Activated naive CD4-positive, alpha-beta T cell treated with anti-CD3 and anti-CD28 coated beads, Interleukin-2, amount 50 U/mL, for 24 hours (primary cell): Measurements from ENCODE around the gene F10.
"Not testable (repeated sequence)": the region's sequence is repeated elsewhere in the genome, so short reads cannot be mapped to it uniquely, and the experiment has no call there.

ENCODE experiments used
- H3K27ac Mint-ChIP-seq: one replicate; pipeline ENCODE4 v1.8.0; 2021; ENCODE audit warnings: mild to moderate bottlenecking, mixed read lengths
- H3K27me3 Mint-ChIP-seq: one replicate; pipeline ENCODE4 v1.8.0; 2021; ENCODE audit warnings: mixed read lengths
- H3K36me3 Mint-ChIP-seq: one replicate; pipeline ENCODE4 v1.8.0; 2021; ENCODE audit warnings: mixed read lengths
- H3K4me1 Mint-ChIP-seq: one replicate; pipeline ENCODE4 v1.8.0; 2021; ENCODE audit warnings: mixed read lengths
- H3K4me3 Mint-ChIP-seq: one replicate; pipeline ENCODE4 v1.8.0; 2021; ENCODE audit warnings: mild to moderate bottlenecking, mixed read lengths
- H3K9me3 Mint-ChIP-seq: one replicate; pipeline ENCODE4 v1.8.0; 2021; ENCODE audit warnings: mixed read lengths

Gene F10

DNA sequence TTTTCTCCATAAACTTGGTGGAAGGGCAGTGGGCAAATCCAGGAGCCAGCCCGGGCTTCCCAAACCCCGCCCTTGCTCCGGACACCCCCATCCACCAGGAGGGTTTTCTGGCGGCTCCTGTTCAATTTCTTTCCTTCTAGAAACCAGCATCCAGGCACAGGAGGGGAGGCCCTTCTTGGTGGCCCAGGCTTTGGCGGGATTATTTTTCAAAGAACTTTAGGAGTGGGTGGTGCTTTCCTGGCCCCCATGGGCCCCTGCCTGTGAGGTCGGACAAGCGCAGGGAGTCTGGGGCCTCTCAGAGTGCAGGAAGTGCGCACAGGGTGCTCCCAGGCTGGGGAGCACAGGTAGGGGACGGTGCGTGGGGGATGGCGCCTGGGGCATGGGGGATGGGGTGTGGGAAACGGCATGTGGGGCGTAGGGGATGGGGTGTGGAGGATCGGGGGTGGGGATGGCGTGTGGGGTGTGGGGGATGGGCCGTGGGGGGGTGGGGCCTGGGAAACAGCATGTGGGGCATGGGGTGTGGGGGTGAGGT lies 16.6 kb upstream of the F10 start:
- no peak overlapping the region for H3K27ac Mint-ChIP-seq
- no peaks in the 10 kb centered on the region for H3K9me3 Mint-ChIP-seq
- no peak overlapping the region for H3K4me3 Mint-ChIP-seq
- no peaks in the 10 kb centered on the region for H3K36me3 Mint-ChIP-seq
- no peaks in the 10 kb centered on the region for H3K27me3 Mint-ChIP-seq
- no peaks in the 10 kb centered on the region for H3K4me1 Mint-ChIP-seq

- no peaks in the 10 kb centered on the region for H3K4me1 Mint-ChIP-seq
- H3K4me3 Mint-ChIP-seq: no peak overlapping the region
- H3K27me3 Mint-ChIP-seq: no peaks in the 10 kb centered on the region
- H3K9me3 Mint-ChIP-seq: no peaks in the 10 kb centered on the region
- H3K36me3 Mint-ChIP-seq: no peaks in the 10 kb centered on the region
- H3K27ac Mint-ChIP-seq: peak overlapping the region; percentile 68
Observed at GRCh38 chr13:113106711-113107351, 15.8 kb upstream of the F10 start.

GRCh38 chr13:113108521-113108920 lies 14.1 kb upstream of the F10 start:
- H3K4me3 Mint-ChIP-seq, H3K27ac Mint-ChIP-seq, H3K9me3 Mint-ChIP-seq, H3K36me3 Mint-ChIP-seq, H3K27me3 Mint-ChIP-seq, H3K4me1 Mint-ChIP-seq: not testable (repeated sequence)

DNA sequence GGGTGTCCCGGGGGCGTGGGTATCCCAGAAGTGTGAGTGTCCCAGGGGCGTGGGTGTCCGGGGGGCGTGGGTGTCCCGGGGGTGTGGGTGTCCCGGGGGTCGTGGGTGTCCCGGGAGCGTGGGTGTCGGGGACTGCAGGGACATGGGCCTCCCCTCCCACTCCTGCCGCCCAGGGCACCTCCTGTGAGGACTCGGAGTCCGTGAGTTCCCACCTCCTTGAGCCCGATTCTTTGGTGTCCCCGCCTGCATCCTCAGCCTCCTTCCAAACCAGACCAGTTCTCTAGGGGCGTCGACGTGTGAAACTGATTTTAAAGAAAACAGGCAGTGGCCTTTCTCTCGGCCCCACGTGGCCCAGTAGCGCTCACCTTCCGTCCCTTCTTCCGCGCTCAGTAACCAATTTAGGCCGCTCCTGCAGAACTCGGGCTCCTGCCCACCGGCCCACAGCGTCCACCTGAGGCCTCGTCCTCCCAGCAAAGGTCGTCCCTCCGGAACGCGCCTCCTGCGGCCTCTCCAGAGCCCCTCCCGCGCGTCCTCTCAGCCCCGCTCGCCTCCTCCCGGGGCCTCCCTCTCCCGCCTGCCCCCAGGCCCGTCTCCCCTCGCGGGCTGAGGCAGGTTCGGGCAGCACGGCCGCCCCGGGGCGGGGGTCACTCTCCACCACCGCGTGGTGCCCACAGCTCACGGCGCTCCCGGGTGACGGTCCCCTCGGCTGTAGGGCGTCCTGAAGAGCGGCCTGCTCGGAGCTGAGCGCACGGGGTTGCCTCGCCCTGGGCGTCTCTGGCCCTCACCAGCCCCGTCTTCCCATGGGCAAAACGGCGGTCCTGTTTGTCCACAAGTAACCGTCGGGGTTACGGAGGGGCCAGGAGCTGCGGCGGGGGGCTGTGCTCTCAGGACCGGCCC lies 13.2 kb upstream of the F10 start:
- peak overlapping the region; percentile 58 for H3K4me3 Mint-ChIP-seq
- no peaks in the 10 kb centered on the region for H3K4me1 Mint-ChIP-seq
- H3K9me3 Mint-ChIP-seq: no peaks in the 10 kb centered on the region
- no peaks in the 10 kb centered on the region for H3K36me3 Mint-ChIP-seq
- H3K27me3 Mint-ChIP-seq: no peaks in the 10 kb centered on the region
- H3K27ac Mint-ChIP-seq: peak overlapping the region; percentile 91

GRCh38 chr13:113110048-113110851 lies 12.3 kb upstream of the F10 start:
- Mint-ChIP-seq H3K9me3 (no peaks in the 10 kb centered on the region), H3K27me3 (no peaks in the 10 kb centered on the region), H3K27ac (no peak overlapping the region), H3K4me3 (peak overlapping the region; percentile 57), H3K4me1 (no peaks in the 10 kb centered on the region), H3K36me3 (no peaks in the 10 kb centered on the region)

DNA sequence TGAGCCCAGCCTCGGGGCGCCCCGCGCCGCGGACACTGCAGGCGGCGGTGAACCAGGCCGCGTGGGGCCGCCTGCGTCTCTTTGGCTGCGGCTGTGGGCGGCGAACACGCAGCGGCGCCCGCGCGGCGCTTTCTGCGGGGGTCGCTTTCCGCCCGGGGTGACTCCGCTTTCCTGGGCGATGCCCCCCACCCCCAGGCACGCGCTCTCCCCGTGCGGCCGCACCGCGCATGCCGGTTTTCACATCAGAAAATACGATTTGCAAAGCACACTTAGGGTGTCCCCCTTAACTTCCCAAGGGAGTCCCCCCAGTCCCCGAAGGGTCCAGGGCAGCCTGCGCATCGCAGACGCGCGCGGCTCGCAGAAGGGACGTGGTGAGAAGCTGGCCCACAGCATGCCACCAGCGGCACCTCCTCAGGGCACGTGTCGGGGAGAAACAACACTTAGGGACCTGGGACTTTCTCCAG lies 11.7 kb upstream of the F10 start:
- H3K4me3 Mint-ChIP-seq: peak overlapping the region; percentile 57
- no peaks in the 10 kb centered on the region for H3K4me1 Mint-ChIP-seq
- no peaks in the 10 kb centered on the region for H3K9me3 Mint-ChIP-seq
- no peaks in the 10 kb centered on the region for H3K27me3 Mint-ChIP-seq
- no peaks in the 10 kb centered on the region for H3K36me3 Mint-ChIP-seq
- peak overlapping the region; percentile 30 for H3K27ac Mint-ChIP-seq

DNA sequence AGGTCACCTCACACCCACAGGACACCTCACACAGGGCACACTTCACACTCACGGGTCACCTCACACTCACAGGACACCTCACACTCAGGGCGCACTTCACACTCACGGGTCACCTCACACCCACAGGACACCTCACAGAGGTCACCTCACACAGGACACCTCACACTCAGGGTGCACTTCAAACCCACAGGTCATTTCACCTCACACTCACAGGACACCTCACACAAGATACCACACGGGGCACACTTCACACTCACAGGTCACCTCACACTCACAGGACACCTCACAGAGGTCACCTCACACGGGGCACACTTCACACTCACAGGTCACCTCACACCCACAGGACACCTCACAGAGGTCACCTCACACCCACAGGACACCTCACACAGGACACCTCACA lies 10.8 kb upstream of the F10 start:
- H3K27me3 Mint-ChIP-seq, H3K9me3 Mint-ChIP-seq, H3K27ac Mint-ChIP-seq, H3K4me1 Mint-ChIP-seq, H3K36me3 Mint-ChIP-seq, H3K4me3 Mint-ChIP-seq: not testable (repeated sequence)

DNA sequence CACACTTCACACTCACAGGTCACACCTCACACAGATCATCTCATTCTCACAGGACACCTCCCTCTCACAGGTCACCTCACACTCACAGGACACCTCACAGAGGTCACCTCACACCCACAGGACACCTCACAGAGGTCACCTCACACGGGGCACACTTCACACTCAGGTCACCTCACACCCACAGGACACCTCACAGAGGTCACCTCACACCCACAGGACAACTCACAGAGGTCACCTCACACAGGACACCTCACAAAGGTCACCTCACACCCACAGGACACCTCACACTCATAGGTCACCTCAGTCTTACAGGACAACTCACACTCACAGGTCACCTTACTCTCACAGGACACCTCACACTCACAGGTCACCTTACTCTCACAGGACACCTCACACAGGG lies 10.1 kb upstream of the F10 start:
- not testable (repeated sequence) for H3K27ac Mint-ChIP-seq, H3K9me3 Mint-ChIP-seq, H3K4me3 Mint-ChIP-seq, H3K27me3 Mint-ChIP-seq, H3K36me3 Mint-ChIP-seq, H3K4me1 Mint-ChIP-seq

- no peak overlapping the region for H3K27ac Mint-ChIP-seq
- H3K27me3 Mint-ChIP-seq: no peaks in the 10 kb centered on the region
- H3K4me1 Mint-ChIP-seq: no peaks in the 10 kb centered on the region
- no peaks in the 10 kb centered on the region for H3K9me3 Mint-ChIP-seq
- H3K36me3 Mint-ChIP-seq: no peaks in the 10 kb centered on the region
- no peak overlapping the region for H3K4me3 Mint-ChIP-seq
Observed at GRCh38 chr13:113112893-113113845, 9.4 kb upstream of the F10 start.

- Mint-ChIP-seq H3K36me3 (no peaks in the 10 kb centered on the region), H3K27me3 (no peaks in the 10 kb centered on the region), H3K4me3 (no peak overlapping the region), H3K9me3 (no peaks in the 10 kb centered on the region), H3K4me1 (no peaks in the 10 kb centered on the region), H3K27ac (no peak overlapping the region)
Observed at GRCh38 chr13:113113846-113114271, 8.7 kb upstream of the F10 start.

DNA sequence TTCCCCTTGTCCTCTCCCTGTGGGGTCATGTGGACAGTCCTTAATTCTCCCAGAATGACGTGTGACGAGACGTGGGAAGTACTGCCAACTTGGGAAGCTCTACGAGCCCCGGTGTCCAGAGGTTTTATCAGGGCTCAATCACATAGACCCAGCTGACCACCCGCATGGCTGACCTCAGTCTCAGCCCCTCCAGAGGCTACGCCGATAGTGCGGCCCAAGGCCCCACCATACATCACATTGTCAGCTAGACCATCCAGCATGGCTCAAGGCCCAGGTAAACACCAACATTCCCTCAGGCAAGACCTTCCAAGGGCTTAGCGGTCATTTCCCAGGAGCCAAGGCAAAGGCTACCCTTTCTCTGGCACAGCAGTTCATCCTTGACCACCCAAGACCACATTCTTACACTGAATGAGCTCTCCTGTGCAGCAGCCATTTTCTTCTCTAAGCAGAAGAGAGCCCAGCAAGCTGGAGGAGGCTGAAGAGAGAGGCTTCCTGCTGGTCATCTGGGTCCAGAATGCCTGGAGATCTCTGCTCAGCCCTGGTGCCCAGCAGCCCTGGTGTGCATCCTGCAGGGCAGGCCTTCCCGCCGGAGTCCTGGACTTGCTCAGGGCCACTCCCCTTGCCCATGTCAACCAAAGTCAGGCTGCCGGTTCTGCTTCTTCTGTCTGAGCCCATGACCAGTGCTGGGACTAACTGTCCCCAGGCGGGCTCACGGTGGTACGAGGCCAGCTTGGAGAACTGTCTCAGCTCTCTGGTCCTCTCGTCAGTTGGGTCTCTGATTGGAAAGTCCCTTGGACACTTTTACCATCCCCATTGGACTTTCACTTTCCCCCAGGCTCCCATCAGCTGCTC lies 7.9 kb upstream of the F10 start:
- H3K27ac Mint-ChIP-seq: no peak overlapping the region
- no peaks in the 10 kb centered on the region for H3K9me3 Mint-ChIP-seq
- H3K4me1 Mint-ChIP-seq: no peaks in the 10 kb centered on the region
- H3K4me3 Mint-ChIP-seq: no peak overlapping the region
- H3K27me3 Mint-ChIP-seq: no peaks in the 10 kb centered on the region
- H3K36me3 Mint-ChIP-seq: no peaks in the 10 kb centered on the region

DNA sequence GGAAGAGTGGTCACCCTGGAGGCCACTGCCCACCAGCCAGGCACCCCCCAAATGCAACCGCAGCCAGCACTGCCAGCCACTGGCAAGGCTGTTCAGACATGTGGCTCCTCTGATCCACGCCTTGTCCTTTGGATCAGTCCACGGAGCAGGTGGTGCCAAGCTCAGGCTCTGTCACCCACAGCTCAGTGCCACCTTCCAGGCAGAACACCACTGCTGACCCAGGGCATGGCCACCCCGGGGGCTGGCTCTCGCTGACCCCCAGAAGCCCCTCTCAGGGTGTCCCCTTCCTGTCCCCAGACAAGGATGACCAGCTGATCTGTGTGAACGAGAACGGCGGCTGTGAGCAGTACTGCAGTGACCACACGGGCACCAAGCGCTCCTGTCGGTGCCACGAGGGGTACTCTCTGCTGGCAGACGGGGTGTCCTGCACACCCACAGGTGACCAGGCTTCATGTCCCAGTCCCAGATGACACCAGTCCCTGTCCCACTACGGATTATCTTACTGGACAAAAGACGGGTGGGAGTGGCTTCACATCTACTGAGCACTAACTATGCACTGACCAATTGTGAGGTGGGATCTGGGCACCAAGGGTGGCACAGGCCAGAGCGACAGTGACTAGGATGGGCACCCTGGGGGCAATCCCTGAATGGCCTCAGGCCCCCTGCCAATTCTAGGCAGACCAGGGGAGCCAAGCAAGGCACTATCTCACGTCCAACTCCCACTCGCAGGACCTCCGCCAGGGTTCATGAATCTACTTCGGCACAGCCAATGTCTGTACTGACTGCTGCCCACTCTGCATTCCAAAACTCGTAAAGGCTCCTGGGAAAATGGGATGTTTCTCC lies 7.0 kb upstream of the F10 start:
- Mint-ChIP-seq H3K27me3 (no peaks in the 10 kb centered on the region), H3K9me3 (no peaks in the 10 kb centered on the region), H3K4me3 (no peak overlapping the region), H3K36me3 (no peaks in the 10 kb centered on the region), H3K27ac (no peak overlapping the region), H3K4me1 (no peaks in the 10 kb centered on the region)

- Mint-ChIP-seq H3K9me3 (no peaks in the 10 kb centered on the region), H3K27me3 (no peaks in the 10 kb centered on the region), H3K4me1 (no peaks in the 10 kb centered on the region), H3K36me3 (no peaks in the 10 kb centered on the region), H3K4me3 (no peak overlapping the region), H3K27ac (no peak overlapping the region)
Observed at GRCh38 chr13:113116206-113116800, 6.3 kb upstream of the F10 start.
